RCC 7860 (cell line): ENCODE measurements around the gene ADAMTS2.
"Not testable (repeated sequence)": the region's sequence is repeated elsewhere in the genome, so short reads cannot be mapped to it uniquely, and the experiment has no call there.

Experiments
- DNase-seq: peaks from one replicate; pipeline ENCODE4 v3.0.0-alpha.2; 2015; ENCODE audit warnings: low spot score
- FAIRE-seq: peaks from 2 replicates; lab custom pipeline; 2012; peaks lifted over from hg19 to GRCh38; lab: Jason Lieb, UNC

ADAMTS2 gene

DNA sequence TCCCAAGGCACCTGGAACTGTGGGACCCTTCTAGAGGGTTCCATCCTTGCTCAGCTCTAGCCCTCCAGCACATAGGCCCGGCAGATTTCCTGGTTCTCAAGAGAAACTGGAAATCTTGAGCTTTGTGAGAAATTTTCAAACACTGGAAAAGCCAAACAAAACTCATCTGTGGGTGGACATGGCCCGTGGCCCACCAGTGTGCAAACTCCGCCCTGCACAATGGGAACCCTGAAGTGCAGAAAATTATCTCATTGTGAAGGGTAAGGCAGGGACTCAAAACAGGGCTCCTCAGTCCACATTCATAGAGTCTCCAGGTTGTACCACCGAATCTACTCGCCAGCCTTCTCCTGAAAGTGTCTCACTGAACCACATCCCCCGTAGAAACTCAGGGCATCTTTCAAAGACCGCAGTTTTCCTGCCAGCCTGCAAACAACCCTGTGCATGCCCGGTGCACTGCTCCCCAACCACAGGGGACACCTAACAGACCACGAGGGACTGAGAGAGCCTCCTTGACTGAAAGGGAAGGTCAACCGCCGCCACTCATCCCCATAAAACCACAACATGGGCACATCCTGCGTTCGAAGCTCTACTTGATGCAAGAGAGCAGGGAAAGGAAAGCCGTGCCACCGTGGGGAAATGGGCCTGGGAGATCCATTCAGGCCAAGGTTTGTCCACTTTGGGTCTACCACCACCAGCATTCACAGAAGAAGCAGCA is 18.1 kb downstream of the ADAMTS2 start:
- FAIRE-seq (no peak), DNase-seq (no peak)

DNA sequence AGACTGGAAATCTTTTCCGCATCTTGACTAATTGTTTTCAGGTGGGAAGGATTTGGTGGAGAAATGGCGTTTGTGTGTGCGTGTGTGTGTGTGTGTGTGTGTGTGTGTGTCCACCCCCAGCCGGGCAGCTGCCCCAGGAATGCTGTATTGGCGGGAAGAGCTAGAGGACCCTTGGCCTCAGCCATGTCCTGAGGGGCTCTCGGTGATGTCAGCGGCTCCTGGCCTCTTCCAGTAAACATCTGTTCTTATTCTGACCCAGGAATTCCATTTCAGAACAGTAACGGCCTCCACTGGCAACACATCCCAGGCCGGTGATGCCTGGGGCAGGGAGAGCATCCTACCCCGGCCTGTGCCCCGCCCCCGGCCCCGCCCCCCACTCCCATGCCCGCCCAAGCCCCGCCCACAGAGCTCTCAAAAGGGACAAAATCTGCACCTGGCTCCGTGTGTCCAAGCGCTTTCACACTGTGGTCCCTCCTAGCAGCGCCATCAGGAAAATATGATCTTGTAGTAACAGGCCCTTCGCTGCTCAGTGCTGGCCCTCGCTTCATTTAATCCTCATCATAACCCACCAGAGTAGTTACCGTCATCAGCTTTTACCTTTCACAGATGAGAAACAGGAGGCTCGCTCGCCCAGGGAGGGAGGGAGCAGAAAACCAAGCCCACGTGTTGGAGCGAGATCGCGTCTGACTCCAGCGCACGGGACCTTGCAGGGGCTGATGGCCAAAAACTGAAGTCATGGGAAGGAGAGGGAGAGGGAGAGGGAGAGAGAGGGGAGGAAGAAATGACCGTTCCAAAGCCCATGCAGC is 18.9 kb downstream of the ADAMTS2 start:
- no peak for DNase-seq
- no peak for FAIRE-seq

DNA sequence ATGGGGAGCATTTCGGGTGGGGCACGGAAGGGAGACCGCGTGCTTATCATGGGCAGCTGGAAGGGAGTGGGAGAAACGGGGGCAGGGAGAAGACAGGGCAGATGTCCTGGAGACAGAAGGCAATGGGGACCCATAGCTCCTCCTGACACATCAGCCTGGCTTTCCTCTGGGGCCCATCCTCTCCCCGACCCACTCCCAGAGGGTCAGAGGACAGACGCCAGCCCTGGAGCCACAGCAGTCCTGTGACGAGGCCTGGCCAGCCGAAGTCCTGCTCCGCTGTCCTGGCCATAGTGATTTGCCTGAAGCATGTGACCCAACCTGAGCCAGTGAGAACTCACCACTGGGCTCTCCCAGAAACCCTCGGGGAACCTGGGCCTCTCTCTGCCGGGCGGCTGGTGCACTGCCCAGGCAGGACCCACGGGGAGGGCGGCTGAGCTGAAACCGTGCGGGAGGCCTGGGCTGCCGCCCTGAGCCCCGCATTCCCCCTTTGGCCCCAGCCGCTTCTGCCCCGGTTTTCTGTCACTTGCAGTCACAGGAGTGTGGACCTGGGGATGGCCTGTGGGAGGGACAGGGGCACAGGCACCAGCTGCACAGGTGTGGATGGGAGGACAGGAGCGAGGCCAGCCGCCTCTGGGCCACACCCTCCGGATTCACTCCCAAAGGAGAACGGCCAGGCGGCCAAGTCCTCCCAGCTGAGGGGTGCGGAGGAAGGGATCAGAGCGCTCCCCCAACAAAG is 19.8 kb downstream of the ADAMTS2 start:
- FAIRE-seq (no peak), DNase-seq (no peak)

DNA sequence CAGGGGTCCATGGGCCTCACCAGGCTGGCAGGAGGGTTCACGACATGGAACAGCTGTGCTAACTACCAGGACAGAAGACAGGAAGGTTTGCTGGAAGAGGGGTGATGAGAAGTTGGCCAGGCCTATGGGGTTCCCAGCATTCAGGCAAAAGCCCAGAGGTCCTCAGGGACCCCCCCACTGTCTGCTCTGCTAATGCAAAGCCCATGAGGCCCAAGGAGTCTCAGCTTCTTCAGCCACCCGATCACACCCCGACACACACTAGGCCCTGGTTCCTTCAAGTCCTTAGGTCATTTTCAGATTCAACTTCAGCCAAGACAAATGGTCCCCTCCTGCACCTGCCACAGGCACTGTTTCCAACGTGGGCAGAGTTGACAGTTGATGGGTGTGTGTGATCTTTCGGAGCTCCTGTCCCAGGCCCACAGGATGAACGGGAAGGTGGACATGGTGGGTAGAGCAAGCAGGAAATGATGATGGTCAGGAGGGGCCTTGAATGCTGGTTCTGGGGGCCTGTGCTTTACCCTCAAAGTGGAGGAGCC is 20.4 kb downstream of the ADAMTS2 start:
- FAIRE-seq (no peak), DNase-seq (no peak)

DNA sequence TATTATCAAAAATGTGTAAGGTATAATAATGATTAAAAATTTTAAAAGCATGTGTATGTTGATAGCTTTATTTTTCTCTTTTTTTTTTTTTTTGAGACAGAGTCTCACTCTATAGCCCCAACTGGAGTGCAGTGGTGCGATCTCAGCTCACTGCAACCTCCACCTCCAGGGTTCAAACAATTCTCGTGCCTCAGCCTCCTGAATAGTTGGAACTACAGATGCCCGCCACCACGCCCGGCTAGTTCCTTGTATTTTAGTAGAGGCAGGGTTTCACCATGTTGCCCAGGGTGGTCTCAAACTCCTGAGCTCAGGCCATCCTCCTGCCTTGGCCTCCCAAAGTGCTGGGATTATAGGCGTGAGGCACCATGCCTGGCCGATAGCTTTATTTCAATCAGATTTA is 20.9 kb downstream of the ADAMTS2 start:
- not testable (repeated sequence) for DNase-seq, FAIRE-seq

DNA sequence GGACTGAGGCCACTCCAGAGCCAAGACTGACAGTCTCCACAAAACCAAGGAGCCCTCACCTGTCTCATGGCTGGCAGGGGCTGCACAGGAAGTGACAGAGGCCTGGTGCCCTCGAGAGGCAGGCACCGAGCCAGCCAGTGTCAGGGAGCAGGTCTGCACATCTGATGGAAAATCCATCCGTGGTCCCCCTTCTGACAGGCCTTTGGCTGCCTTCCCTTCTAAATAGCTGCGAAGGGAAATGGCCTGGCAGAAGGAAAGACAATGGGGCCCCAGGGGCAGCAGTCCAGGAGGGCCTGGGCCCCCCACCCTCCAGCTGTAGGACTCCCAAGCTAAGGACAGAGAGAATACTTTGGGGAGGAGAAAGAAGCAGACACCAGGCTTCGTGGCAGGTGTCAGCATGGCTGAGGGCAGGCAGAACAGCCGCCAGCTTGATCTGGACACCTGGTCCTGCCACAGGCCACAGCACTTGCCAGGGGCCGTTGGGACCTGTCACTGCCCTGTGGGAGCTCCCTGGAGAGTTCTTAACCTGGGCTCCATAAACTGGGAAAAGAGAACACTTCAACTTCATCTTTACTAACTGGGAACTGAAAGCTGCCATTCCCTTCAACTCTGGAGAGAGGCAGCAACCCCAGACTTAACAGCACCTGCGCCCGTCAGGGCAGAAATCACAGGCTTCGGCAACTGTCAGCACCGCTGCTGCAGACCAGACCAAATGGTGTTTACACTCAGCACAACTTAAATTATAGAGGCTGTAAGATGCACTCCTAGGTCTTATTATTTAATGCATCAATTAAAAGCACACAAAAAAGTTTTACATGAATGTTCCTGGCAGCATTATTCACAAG is 22.0 kb downstream of the ADAMTS2 start:
- FAIRE-seq: no peak
- DNase-seq: no peak

DNA sequence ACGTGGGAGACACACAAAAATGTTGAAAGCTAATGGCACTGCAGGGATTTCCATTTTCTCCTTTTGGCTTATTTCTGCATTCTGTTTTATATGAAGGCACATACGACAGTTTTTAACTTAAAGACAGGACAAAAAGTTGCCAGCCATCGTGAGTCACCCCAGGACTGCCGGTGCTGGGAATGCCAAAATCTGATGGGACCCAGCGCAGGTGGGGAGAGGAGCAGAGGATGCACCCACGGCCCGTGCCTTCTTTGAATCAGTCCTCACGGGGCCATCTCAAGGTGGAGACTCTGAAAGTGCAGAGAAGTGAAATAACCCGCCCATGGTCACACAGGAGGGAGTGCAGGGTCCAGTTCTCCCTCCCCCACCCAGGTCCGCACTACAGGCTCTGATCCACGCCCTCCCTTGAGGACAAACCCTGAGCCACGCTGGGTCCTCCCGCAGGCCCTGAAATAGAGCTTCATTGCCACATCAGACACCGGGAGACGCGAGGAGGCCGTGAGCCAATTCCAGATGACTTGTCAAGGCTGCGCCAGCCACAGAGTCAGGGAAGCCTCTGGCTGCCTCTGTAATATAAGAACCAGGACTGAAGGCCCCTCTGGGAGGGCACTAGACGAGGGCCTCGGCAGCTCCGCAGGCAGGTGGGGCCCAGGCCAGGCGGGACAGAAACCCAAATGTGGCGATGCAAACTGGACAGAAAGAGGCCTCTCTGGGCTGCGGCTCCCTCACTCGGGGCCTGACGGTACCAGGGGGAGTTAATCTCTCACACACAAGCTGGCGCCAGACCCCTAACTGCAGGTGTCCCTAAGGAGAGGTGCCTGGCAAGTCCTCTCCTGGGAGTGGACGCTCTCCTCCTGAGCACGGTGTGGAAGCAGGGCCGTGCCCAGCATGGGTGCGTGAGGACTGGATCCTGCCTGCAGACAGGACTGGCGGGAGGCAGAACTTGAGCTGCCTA is 22.9 kb downstream of the ADAMTS2 start:
- DNase-seq (no peak), FAIRE-seq (no peak)

DNA sequence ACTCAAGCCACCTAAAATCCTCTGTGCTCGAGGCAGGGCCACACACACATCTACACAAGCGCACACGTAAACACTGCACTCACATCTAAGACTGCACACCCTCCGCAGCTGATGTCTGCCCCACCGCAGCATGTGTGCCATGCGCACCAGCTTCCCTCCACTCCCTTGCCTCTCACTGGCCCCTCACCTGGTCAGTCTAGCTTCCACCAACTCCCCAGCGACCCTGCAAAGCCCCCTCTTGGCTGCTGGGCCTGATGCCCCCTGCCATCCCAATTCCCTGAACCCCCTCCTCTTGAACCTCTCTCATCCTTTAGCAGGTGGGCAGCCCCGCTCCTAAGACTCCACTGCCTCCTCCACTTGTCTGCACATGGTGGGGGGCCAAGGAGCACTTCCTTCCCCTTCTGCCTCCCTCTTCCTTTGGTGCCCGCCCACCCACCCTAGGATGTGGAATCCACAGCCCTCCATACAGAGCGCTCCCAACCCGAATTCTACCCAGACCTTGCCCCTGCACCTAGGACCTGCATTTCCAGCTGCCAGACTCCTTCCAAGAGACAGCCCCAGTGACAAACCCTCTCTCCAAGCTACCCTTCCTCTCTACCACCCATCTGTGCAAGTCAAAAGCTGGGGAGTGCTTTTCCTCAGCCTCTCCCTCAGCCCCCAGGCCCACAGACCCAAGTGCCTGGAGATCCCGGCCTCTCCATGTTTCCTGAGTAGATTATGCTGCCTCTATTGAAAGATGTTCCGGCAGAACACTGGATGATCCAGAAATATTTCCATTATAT is 23.9 kb downstream of the ADAMTS2 start:
- no peak for DNase-seq
- no peak for FAIRE-seq

DNA sequence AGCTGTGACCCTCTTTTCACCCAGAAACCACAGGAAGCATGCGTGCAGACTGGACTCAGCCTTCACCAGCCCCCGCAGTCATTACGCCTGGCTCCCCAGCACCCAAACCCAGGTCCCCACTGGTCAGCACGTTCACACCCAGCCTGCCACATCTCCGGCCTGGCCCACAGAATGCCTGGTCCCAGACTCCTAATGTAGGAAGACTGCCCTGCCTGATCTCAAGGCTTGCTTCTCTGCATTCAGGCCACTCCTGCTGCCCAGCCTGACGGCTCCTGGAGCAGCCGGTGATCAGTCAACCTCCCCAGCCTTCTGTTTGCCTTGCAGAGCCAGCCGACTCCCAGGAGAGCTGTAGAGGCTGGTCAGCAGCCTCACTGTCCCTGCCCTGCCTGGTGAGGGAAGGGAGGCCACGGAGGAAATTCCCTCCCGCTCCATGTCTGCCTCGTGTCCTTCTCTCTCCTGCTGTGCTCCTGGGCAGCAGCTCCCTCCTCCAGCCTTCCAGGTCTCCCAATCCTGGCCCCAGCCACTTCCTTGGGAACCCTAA is 25.4 kb downstream of the ADAMTS2 start:
- FAIRE-seq (no peak), DNase-seq (no peak)

DNA sequence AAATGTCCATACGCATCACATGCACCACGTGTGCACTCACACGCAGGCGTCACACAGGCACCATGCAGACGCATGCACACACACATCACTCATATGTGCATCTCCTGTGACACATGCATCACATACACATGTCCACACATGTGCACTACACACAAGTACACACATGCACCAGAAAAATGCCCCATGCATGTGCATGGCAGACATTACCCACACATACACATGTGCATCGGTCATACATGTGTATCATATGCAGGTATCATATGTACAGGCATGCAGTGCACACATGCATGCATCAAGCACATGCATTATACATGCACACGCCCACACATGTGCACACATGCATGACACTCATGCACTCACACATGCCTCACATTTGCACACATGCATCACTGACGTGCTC is 26.1 kb downstream of the ADAMTS2 start:
- FAIRE-seq (no peak), DNase-seq (no peak)

DNA sequence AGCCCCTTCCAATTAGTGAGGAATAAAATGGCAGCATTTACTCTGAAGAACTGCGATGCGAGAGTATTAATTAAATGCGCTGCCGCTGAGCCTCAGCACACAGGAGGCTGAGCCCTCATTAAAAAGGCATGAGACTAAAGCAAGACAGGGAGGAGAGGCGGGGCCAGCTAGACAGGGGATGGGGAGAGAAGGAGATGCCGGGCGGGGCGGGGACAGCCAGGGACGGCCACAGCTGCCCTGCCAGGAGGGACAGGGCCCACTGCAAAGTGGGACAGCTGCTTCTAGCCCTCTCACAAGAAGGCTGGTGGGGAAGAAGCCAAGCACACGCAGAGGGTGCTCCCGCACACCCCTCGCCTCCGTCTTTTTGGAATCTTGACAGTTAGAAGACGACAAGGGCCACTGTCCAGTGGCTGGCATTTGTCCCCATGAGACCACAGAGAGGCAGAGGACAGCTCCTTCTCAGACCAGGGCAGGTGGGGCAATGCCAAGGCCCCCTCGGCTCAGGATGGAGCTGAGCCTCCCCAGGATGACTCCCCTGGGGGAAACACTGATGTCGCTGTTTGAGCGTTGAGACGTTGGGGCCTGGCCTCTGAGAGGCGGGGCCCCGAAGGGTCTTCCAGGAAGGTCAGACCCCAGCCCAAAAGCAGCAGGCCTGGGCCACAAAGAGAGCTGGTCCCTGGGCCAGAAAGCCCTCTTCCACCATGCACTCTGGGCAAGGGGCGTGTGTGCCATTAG is 26.9 kb downstream of the ADAMTS2 start:
- FAIRE-seq (no peak), DNase-seq (no peak)

DNA sequence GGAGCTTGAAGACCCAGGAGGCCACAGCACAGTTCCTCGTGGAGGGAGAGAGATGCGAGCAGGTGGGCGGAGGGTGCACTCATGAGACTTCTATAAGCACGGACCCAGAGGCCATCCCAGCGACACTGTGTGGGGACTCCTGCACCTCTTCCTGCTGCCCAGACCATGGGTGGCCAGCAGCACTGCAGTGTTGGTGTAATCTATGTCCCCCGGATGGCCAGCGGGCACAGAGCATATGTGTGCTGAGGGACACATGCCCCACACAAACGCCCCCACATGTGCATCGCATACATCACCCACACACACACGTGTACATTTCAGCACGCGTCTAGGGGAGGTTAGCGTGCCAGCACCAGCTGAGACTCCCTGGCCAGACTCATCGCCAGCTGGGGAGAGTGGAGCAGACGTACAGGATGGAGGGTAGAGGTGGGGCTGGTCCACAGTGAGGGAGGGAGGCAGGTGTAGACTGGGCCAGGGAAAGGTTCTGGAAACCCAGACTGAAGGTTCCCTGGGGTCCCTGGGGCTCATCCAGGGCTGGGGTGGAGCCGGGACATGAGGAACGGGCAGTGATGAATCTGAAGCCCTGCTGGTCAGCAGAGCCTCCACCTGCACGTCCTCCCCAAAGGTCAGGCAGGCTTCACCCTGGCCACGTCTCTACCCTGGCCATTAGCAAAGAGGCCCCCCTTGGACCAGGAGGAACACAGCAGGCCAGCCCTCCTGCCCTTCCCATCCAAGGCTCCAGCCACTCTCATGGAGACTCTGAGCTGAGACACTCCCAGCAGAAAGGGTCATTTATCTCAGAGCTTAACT is 27.6 kb downstream of the ADAMTS2 start:
- FAIRE-seq (no peak), DNase-seq (no peak)

DNA sequence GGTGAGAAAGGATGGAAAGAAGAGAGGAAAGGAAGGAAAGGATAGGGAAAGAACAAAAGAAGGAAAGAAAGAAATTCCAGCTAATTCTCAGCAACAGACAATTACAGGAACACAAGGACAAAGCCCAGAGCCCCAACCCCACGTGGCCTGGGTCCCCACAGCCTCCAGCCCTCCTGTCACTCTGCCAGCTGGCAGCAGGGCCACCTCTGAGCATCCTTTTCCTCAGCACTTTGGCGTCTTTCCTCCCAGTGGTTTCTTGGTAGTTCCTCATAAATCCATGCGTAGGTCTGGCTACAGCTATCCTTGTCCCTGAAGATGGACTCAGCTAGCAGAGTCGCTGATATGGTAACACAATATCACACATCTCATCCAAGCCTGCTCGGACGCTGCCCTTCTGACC is 28.3 kb downstream of the ADAMTS2 start:
- FAIRE-seq: no peak

DNA sequence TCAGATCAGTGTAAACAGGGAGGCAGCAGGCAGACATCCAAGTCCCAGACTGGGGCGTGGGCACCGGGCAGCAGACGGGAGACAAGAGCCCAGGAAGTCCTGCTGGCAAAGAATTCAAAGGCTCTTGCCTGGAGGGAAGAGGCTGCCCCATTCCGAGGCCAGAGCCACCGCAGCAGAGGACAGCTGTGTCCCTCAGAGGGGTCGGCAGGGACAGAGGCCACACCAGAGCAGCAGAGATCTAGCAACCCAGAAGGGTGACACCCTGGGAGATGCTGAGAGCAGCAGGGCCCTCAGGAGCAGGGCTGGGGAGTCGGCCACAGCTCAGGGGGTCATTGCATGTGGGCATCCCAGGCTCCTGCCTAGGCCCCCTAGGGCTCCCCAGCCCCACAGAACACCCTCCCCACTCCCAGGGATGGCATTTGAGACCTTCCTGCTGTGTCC is 29.1 kb downstream of the ADAMTS2 start:
- DNase-seq (no peak), FAIRE-seq (no peak)

More for the DNA sequence above, 28.3 kb downstream of the ADAMTS2 start:
- no peak for DNase-seq

DNA sequence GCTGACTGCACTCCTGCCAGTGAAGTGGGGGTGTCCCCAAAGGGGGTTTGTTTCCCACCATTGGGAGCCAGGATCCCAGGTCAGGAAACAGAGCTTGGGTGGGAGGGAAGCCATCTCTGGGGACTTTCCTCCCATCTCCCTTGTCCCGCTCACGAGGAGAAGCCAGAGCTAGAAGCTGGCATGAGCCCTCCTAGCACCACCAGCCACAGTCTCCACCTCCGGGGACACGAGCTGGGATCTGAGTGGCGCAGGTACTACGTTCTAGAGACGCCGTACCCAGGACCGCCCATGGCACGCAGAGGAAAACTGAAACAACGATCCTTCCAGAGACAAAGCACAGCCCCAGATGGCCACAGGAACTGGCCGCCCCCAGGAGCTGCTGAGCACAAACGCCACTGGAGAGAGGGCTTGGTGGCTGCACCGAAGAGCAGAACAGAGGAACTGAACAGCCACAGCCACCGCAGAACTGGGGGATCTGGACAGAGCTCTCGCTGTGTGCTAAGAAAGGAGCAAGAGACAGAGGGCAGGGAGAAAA is 29.8 kb downstream of the ADAMTS2 start:
- DNase-seq (no peak), FAIRE-seq (no peak)

DNA sequence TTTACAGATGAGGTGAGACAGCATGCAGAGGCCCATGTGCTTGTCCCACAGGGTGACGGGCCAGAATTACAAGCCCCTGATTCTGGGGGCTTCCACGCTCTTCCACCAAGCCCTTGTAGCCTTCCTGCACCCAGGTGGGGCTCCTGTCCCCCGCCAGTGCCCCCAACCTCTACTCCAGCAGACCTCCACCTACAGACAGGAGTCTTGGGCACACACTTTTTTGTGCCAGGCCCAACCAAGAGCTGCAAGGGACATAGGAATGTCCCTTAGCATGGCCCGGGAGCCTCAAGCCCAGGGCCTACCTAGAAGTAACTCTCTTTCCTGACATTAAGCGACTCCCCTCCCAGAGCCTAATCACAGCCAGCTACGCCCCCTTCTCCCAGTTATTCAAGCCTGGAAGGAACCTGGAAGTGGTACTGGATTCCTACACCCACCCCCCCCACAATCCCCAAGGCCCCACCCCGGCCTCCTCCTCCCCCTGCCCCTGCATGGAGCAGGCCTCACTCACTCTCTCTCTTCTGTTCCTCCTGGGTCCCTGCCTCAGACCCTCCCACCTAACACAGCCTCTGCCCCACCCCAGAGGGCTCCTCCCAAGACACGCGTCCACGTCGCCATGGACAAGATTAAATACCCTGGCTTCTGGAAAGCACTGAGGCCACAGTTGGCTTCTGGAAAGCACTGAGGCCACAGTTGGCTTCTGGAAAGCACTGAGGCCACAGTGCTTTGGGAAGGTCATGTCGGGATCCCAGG is 30.5 kb downstream of the ADAMTS2 start:
- no peak for FAIRE-seq
- no peak for DNase-seq
